Activated CD8-positive, alpha-beta memory T cell treated with anti-CD3 and anti-CD28 coated beads, Interleukin-2, amount 50 U/mL, for 4 hours (primary cell): ENCODE results near the gene HSH2D.
"Not testable (repeated sequence)": the region's sequence is repeated elsewhere in the genome, so short reads cannot be mapped to it uniquely, and the experiment has no call there.

ENCODE experiments used
- DNase-seq: peaks from one replicate; pipeline ENCODE4 v3.0.0-alpha.2; 2020

Gene HSH2D, protein sequence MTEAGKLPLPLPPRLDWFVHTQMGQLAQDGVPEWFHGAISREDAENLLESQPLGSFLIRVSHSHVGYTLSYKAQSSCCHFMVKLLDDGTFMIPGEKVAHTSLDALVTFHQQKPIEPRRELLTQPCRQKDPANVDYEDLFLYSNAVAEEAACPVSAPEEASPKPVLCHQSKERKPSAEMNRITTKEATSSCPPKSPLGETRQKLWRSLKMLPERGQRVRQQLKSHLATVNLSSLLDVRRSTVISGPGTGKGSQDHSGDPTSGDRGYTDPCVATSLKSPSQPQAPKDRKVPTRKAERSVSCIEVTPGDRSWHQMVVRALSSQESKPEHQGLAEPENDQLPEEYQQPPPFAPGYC

GRCh38 chr19:16143399-16144215 lies at the start of gene HSH2D:
Gene HSH2D (plus strand): TSS chr19:16143685. CDS start chr19:16148751, 5,066 bp downstream.
- DNase-seq = peak; percentile 77

GRCh38 chr19:16094360-16095070 lies 49.0 kb upstream of the HSH2D start:
- DNase-seq = no peak

GRCh38 chr19:16095071-16095571 lies 48.4 kb upstream of the HSH2D start:
- no peak for DNase-seq

GRCh38 chr19:16096280-16096855 lies 47.1 kb upstream of the HSH2D start:
- DNase-seq = no peak

DNA sequence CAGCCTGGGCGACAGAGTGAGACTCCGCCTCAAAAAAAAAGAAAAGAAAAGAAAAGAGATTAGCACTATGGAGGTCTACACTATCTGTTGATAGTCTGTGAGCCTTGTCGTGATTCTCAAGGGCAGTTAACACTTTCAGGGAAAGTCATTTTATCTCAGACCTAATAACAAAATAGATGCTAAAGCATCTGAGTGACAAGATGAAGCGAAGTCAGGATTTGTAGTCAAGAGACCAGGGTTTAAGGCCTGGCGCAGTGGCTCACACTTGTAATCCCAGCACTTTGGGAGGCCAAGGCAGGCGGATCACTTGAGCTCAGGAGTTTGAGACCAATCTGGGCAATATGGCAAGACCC lies 45.1 kb upstream of the HSH2D start:
- DNase-seq = no peak

DNA sequence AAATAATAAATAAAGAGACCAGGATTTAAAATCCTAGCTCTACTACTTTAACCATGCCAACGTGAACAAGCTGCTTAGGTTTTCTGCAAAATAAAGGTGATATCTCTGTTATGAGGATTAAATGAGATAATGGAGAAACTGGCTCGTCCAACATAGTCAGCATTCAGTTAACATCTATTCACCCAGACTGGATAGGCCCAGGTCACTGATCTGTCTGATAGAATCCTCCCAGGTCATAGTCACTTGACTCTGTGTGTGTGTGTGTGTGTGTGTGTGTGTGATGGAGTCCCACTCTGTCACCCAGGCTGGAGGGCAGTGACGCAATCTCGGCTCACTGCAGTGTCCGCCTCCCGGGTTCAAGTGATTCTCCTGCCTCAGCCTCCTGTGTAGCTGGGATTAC lies 44.7 kb upstream of the HSH2D start:
- DNase-seq = no peak

- not testable (repeated sequence) for DNase-seq
Observed at GRCh38 chr19:16099314-16099965, 44.0 kb upstream of the HSH2D start.

DNA sequence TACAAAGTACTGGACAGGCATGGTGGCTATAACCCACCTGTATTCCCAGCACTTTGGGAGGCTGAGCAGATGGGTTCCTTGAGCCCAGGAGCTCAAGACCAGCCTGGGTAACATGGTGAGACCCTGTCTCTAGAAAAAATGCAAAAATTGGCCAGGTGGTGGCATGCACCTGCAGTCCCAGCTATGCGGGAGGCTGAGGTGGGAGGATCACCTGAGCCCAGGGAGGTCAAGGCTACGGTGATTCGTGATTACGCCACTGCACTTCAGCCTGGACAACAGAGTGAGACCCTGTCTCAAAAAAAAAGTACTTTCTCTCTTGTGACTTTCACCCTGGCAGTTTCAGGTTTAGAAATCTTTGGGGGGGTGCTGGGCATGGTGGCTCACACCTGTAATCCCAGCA lies 43.0 kb upstream of the HSH2D start:
- DNase-seq = no peak

- DNase-seq = no peak
Observed at GRCh38 chr19:16104722-16105121, 38.8 kb upstream of the HSH2D start.

GRCh38 chr19:16106121-16106520 lies 37.4 kb upstream of the HSH2D start:
- DNase-seq = no peak

DNA sequence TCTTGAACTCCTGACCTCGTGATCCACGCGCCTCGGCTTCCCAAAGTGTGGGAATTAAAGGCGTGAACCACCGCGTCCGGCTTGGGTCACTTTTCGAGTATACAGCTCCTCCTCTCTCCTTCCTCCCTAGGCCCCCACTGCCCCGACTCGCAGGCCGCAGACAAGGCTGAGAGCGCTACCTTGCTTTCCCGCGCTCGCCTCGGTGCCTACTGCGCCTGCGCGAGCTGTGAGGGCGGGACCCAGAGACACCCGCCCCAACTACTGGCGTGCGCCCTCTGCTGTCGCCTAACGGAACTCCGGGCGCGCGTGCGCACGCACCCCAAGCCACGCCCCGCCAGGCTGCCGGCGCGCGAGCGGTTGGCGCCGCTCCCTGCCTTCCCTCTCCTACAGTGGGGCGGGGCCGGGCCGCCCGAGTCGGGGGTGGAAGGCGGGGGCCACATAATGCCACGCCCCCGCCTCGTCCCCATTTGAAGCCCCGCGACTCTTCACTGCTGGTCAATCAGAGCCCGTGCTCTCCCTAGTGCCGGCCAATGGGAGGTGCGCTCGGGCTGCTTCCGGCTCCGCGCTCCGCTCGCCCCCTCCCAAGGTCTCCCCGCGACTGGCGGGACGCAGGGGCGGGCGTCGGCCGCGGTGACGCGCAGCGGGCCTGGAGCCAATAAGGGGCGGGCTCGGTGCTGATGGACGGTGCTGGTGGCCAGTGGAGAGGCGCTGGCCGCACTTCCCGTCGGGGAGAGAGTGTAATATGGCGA lies 32.2 kb upstream of the HSH2D start, which contains the start of gene RAB8A:
Gene RAB8A (plus strand): TSS at position 730 of the 749 bp plus-strand sequence. CDS start 13 bp downstream, at position 743.
- DNase-seq = peak; percentile 99

GRCh38 chr19:16111909-16112752 lies 31.4 kb upstream of the HSH2D start:
- no peak for DNase-seq

DNA sequence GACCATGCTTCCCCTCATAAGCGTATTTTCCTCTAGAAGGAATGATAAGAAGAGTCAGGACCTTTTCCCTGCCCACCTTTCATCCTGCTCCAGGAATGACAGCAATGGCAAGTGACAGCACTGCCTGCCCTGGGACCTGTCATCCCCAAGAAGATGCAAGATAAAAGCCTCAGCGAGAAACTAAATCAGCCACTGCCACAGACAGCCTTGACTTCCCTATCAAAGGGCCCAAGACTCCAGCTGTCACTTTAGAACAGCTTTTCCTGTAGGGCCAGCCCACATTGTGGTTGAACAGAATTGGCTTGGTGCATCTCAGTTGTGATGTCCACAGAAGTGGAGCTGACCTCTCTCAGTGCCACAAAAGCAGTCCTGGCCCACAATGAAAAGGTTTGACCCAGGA lies 30.7 kb upstream of the HSH2D start:
- DNase-seq = no peak

- DNase-seq = no peak
Observed at GRCh38 chr19:16113727-16114126, 29.8 kb upstream of the HSH2D start.

- DNase-seq = no peak
Observed at GRCh38 chr19:16115301-16116039, 28.0 kb upstream of the HSH2D start.

- no peak for DNase-seq
Observed at GRCh38 chr19:16116067-16116466, 27.4 kb upstream of the HSH2D start.

GRCh38 chr19:16117594-16118033 lies 25.9 kb upstream of the HSH2D start:
- DNase-seq = no peak

DNA sequence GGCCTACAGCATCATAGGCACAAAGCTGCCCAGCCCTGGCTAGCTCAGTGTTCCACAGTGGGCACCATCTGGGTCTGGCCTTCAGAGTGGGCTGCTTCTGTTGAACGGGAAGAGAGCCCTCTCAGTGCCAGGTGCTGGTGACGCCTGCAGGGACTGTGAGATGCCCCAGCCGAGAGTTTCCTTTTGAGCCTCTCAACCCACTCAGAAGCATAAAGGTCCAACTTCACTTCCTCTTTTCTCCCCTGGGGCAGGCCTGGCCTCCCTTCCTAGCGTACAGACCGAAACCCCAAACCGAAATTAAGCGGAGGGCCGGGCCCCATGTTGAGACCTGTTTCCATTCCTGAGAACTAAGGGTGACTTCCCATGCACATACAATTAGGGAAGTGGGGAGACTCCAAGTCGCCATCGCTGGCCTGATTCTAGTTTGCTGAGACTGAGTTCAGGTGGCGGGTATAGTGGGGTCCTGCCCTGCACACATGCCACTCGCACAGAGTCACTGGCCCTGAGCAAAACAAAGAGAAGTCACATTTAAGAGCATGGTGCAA lies 24.9 kb upstream of the HSH2D start:
- no peak for DNase-seq

- DNase-seq = not testable (repeated sequence)
Observed at GRCh38 chr19:16119075-16119857, 24.2 kb upstream of the HSH2D start.
